PC-3 (cell line): ENCODE results near the gene HECW1. TPM values are rescaled to one million over a fixed set of nuclear protein-coding genes. Genes with fewer than 3 reads are reported as not detected.

Experiments used
- ATAC-seq: fragments of 200-7000 bp; cut with Tn5 transposase; 2 replicates; pipeline ENCODE4 v1.9.1; 2020; ENCODE audit warnings: mild to moderate bottlenecking, moderate library complexity
- BruUV-seq: library from RNA; stranded (reverse); fragments of 400-500 nt; replicated peaks from 2 replicates; lab custom pipeline; 2021; lab: Mats Ljungman, UMichigan
- CTCF ChIA-PET: fragments of 300-600 bp; sonication (Branson Sonifier 250); formaldehyde crosslinking; loops from one replicate; lab custom pipeline; 2022; ENCODE audit warnings: antibody characterized with exemption; lab: Charles Lee
- POLR2A ChIA-PET: fragments of 300-600 bp; sonication (Branson Sonifier 250); formaldehyde crosslinking; loops from one replicate; lab custom pipeline; 2022; ENCODE audit warnings: antibody characterized with exemption; ENCODE audit not compliant: unreplicated experiment; lab: Charles Lee
- DNase-seq: peaks from one replicate; pipeline ENCODE4 v3.0.0-alpha.2; 2015
- H2AFZ ChIP-seq: fragments of 300-600 bp; sonication (generic); 2 replicates; pipeline ENCODE4 v1.6.0; 2016; ENCODE audit warnings: antibody characterized with exemption, low read length
- H3F3A ChIP-seq: fragments of 300-600 bp; sonication (generic); one replicate; pipeline ENCODE4 v1.6.0; 2017; ENCODE audit warnings: antibody characterized with exemption, low read length, control low read depth, mild to moderate bottlenecking; ENCODE audit not compliant: unreplicated experiment
- H3K27ac ChIP-seq: fragments of 300-600 bp; sonication (generic); 2 replicates; pipeline ENCODE4 v1.5.1; 2016; ENCODE audit warnings: mild to moderate bottlenecking, low read length
- H3K27me3 ChIP-seq: fragments of 300-600 bp; sonication (generic); 2 replicates; pipeline ENCODE4 v1.6.1; 2016; ENCODE audit warnings: low read length, mixed read lengths
- H3K36me3 ChIP-seq: fragments of 300-600 bp; sonication (generic); 2 replicates; pipeline ENCODE4 v1.6.1; 2016; ENCODE audit warnings: low read depth, mixed run types, low read length, mixed read lengths
- H3K4me1 ChIP-seq: fragments of 300-600 bp; sonication (generic); 2 replicates; pipeline ENCODE4 v1.5.1; 2016; ENCODE audit warnings: low read length; ENCODE audit not compliant: insufficient read depth
- H3K4me2 ChIP-seq: fragments of 300-600 bp; sonication (generic); 2 replicates; pipeline ENCODE4 v1.6.0; 2016; ENCODE audit warnings: low read length
- H3K4me3 ChIP-seq: fragments of 300-600 bp; sonication (generic); 2 replicates; pipeline ENCODE4 v1.5.1; 2016; ENCODE audit warnings: mild to moderate bottlenecking, low read length, mixed read lengths
- H3K79me2 ChIP-seq: fragments of 300-600 bp; sonication (generic); 2 replicates; pipeline ENCODE4 v1.6.1; 2017; ENCODE audit warnings: low read length, mixed read lengths
- H3K9ac ChIP-seq: fragments of 300-600 bp; sonication (generic); 2 replicates; pipeline ENCODE4 v1.6.0; 2016; ENCODE audit warnings: mild to moderate bottlenecking, low read length
- H3K9me2 ChIP-seq: fragments of 300-600 bp; sonication (generic); replicated peaks from 2 replicates; pipeline ENCODE4 v1.6.1; 2016; ENCODE audit warnings: mixed run types, low read length, mixed read lengths
- H3K9me3 ChIP-seq: fragments of 300-600 bp; sonication (generic); 2 replicates; pipeline ENCODE4 v1.6.1; 2016; ENCODE audit warnings: low read length, mixed read lengths
- H4K20me1 ChIP-seq: fragments of 300-600 bp; sonication (generic); 2 replicates; pipeline ENCODE4 v1.6.1; 2016; ENCODE audit warnings: low read length, mixed read lengths
- CTCF ChIP-seq: fragments of 300-600 bp; sonication (generic); conservative IDR thresholded peaks from 2 replicates; pipeline ENCODE4 v1.5.1; 2017; ENCODE audit warnings: antibody characterized with exemption, low read depth, mild to moderate bottlenecking, low read length
- EZH2 ChIP-seq: fragments of 300-600 bp; sonication (generic); IDR thresholded peaks from one replicate; pipeline ENCODE4 v1.6.1; 2017; ENCODE audit warnings: antibody characterized with exemption, mild to moderate bottlenecking, low read length; ENCODE audit not compliant: unreplicated experiment
- EZH2phosphoT487 ChIP-seq: fragments of 300-600 bp; sonication (generic); IDR thresholded peaks from 2 replicates; pipeline ENCODE4 v1.6.1; 2018; ENCODE audit warnings: mild to moderate bottlenecking, antibody characterized with exemption, low read length, borderline replicate concordance
- intact Hi-C: fragments of 100-400 bp; cut with micrococcal nuclease; formaldehyde crosslinking; loops from 2 replicates; pipeline ENCODE4 v1.9.0; 2023
- total RNA-seq: library from RNA; depleted of rRNA; stranded (reverse); fragments of >200 nt; gene quantifications from 2 replicates; pipeline ENCODE4 v1.2.3, GENCODE V29; 2014

The HECW1 gene
- total RNA-seq, 1 experiment from 2014 or later: 3.0 TPM

- H3K4me1 ChIP-seq: peaks cover 11% of the 10 kb centered on the region
- no peaks in the 10 kb centered on the region for H3K9me2 ChIP-seq
- ChIA-PET CTCF (no interaction called here), POLR2A (no interaction called here)
- no peak overlapping the region for H3K4me2 ChIP-seq
- no TSS peak for BruUV-seq
- no peak for TF ChIP-seq EZH2
- TF ChIP-seq CTCF: no peak
- TF ChIP-seq EZH2phosphoT487: no peak
- H4K20me1 ChIP-seq: no peaks in the 10 kb centered on the region
- H3K9me3 ChIP-seq: peaks cover 8% of the 10 kb centered on the region; the same call in 1 of the 2 replicates
- intact Hi-C loops: no loop called here
- no peak overlapping the region for H3K4me3 ChIP-seq
- no peak overlapping the region for H3K27ac ChIP-seq
- no peaks in the 10 kb centered on the region for H3K27me3 ChIP-seq
- no peaks in the 10 kb centered on the region for H3F3A ChIP-seq
- no peak for DNase-seq
- H3K79me2 ChIP-seq: no peaks in the 10 kb centered on the region
- no peak overlapping the region for H2AFZ ChIP-seq
- no peak for ATAC-seq
- H3K36me3 ChIP-seq: no peaks in the 10 kb centered on the region
- no peak overlapping the region for H3K9ac ChIP-seq
Measured at GRCh38 chr7:43295429-43295828, 183.0 kb downstream of the HECW1 start.

- CTCF ChIA-PET: no interaction called here
Measured at GRCh38 chr7:43296306-43296705, 183.9 kb downstream of the HECW1 start.

More at GRCh38 chr7:43296306-43296705, 183.9 kb downstream of the HECW1 start:
- Histone ChIP-seq H4K20me1 (no peaks in the 10 kb centered on the region), H3K79me2 (no peaks in the 10 kb centered on the region), H3K4me1 (peaks cover 11% of the 10 kb centered on the region), H3K36me3 (no peaks in the 10 kb centered on the region), H3F3A (no peaks in the 10 kb centered on the region), H3K9me3 (no peaks in the 10 kb centered on the region), H3K9me2 (no peaks in the 10 kb centered on the region), H3K9ac (no peak overlapping the region), H3K27ac (no peak overlapping the region), H3K4me2 (no peak overlapping the region), H2AFZ (no peak overlapping the region), H3K4me3 (no peak overlapping the region), H3K27me3 (no peaks in the 10 kb centered on the region)
- ATAC-seq (no peak), DNase-seq (no peak)
- intact Hi-C loops: no loop called here
- TF ChIP-seq CTCF (no peak; the same call in 1 of the 2 replicates), EZH2phosphoT487 (no peak), EZH2 (no peak)
- POLR2A ChIA-PET: no interaction called here
- BruUV-seq: no TSS peak
